CD4-positive, CD25-positive, alpha-beta regulatory T cell (primary cell): ENCODE results near the gene SEC14L1. TPM values are rescaled to one million over a fixed set of nuclear protein-coding genes. Genes with fewer than 3 reads are reported as not detected.

Experiments
- ATAC-seq, 2 donors: fragments of 150-1000 bp; cut with Tn5 transposase; one replicate each; pipeline ENCODE4 v1.10.0; 2021; ENCODE audit warnings: low read depth in 2 of 2, moderate number of reproducible peaks in 2 of 2, moderate library complexity in 1 of 2
- DNase-seq, 3 donors: peaks; one replicate each; pipeline versions ENCODE4 v3.0.0 to v3.0.0-alpha.2; 2012 to 2022; ENCODE audit warnings: mixed read lengths in 1 of 3
- H3K27ac ChIP-seq: one replicate; pipeline ENCODE4 v1.7.0; 2013; ENCODE audit warnings: mild to moderate bottlenecking, low read length; ENCODE audit not compliant: insufficient read depth, poor library complexity, severe bottlenecking
- H3K27me3 ChIP-seq: one replicate; pipeline ENCODE4 v1.7.0; 2013; ENCODE audit warnings: low read length; ENCODE audit not compliant: control insufficient read depth, insufficient read depth
- H3K36me3 ChIP-seq: one replicate; pipeline ENCODE4 v1.7.0; 2013; ENCODE audit warnings: mild to moderate bottlenecking, low read length, moderate library complexity; ENCODE audit not compliant: control insufficient read depth, insufficient read depth
- H3K4me1 ChIP-seq: 2 replicates; pipeline ENCODE4 v1.7.0; 2013; ENCODE audit warnings: mild to moderate bottlenecking, low read length; ENCODE audit not compliant: insufficient read depth, control insufficient read depth, poor library complexity, severe bottlenecking
- H3K4me3 ChIP-seq: one replicate; pipeline ENCODE4 v1.7.0; 2013; ENCODE audit warnings: low read depth, mild to moderate bottlenecking, low read length, moderate library complexity
- H3K9me3 ChIP-seq, 2 experiments: 1 replicate in 1 of 2; 2 replicates in 1 of 2; pipeline ENCODE4 v1.7.0; 2013; ENCODE audit warnings: low read length in 2 of 2, mild to moderate bottlenecking in 1 of 2, moderate library complexity in 1 of 2; ENCODE audit not compliant: control insufficient read depth in 2 of 2
- H3K27ac Mint-ChIP-seq, 3 donors: one replicate each; pipeline ENCODE4 v1.8.0; 2020 to 2022; ENCODE audit warnings: mild to moderate bottlenecking in 3 of 3, mixed read lengths in 3 of 3, moderate library complexity in 2 of 3
- H3K27me3 Mint-ChIP-seq: one replicate; pipeline ENCODE4 v1.8.0; 2022; ENCODE audit warnings: mild to moderate bottlenecking, mixed read lengths
- H3K36me3 Mint-ChIP-seq: one replicate; pipeline ENCODE4 v1.8.0; 2020; ENCODE audit warnings: mixed read lengths
- H3K4me1 Mint-ChIP-seq, 4 donors: one replicate each; pipeline ENCODE4 v1.8.0; 2020 to 2022; ENCODE audit warnings: mixed read lengths in 4 of 4, mild to moderate bottlenecking in 1 of 4
- H3K4me3 Mint-ChIP-seq, 4 donors: one replicate each; pipeline ENCODE4 v1.8.0; 2020 to 2022; ENCODE audit warnings: mild to moderate bottlenecking in 4 of 4, mixed read lengths in 4 of 4, moderate library complexity in 3 of 4
- H3K9me3 Mint-ChIP-seq, 7 donors: one replicate each; pipeline ENCODE4 v1.8.0; 2020 to 2022; ENCODE audit warnings: mixed read lengths in 7 of 7, mild to moderate bottlenecking in 3 of 7, moderate library complexity in 2 of 7
- polyA plus RNA-seq, 4 donors: library from polyadenylated mRNA; unstranded; fragments of 300-500 nt; fragmentation: Illumina TruSeq; gene quantifications; one replicate each; pipeline ENCODE4 v1.2.3, GENCODE V29; 2021
- total RNA-seq: library from RNA; stranded (reverse); gene quantifications from one replicate; pipeline ENCODE4 v1.2.3, GENCODE V29; 2022

Gene SEC14L1
- total and polyA plus RNA-seq, 5 donors from 2014 or later, result 13.2 to 143 (median 20.5) TPM

GRCh38 chr17:77118251-77118928 is 22.4 kb upstream of the SEC14L1 start:
- Histone ChIP-seq H3K4me3 (no peak overlapping the region), H3K9me3 (no peaks in the 10 kb centered on the region), H3K4me1 (no peaks in the 10 kb centered on the region), H3K36me3 (no peaks in the 10 kb centered on the region), H3K27me3 (no peaks in the 10 kb centered on the region), H3K27ac (no peak overlapping the region)
- H3K27ac Mint-ChIP-seq, result peak overlapping the region in 1 of 3 donors; percentile 2
- no peaks in the 10 kb centered on the region for H3K9me3 Mint-ChIP-seq
- H3K4me3 Mint-ChIP-seq, result no peak overlapping the region
- DNase-seq, result no peak
- no peak for ATAC-seq
- H3K4me1 Mint-ChIP-seq, result peaks cover 0 to 7% (median 0%) of the 10 kb centered on the region in 4 donors
- no peaks in the 10 kb centered on the region for H3K36me3 Mint-ChIP-seq
- peaks cover 7% of the 10 kb centered on the region for H3K27me3 Mint-ChIP-seq

DNA sequence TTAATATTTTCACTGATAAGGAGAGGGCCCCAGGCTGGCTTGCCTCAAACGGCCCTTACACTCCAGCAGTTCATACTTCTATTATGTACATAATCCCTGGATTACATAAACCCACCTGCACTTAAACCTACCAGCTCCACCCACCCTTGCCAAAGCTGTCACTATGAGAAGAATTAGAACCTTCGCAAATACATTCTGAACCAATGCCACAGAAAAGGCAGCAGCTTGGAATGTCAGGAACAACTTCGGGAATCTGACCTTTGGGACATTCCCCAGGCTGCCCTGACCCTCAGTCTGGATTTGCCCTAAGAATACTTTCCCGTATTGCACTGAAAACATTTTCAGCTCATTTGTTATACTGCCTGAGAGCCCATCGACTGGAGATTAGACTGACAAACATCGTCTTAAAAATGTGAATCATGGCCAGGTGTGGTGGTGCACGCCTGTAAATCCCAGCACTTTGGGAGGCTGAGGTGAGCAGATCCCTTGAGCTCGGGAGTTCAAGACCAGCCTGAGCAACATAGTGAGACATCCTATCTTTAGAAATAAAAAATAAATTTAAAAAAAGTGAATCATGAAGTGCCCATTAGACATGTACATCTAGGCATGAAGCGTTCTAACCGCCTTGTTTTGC is 21.0 kb upstream of the SEC14L1 start:
- H3K4me3 Mint-ChIP-seq, result no peak overlapping the region

GRCh38 chr17:77120868-77121267 is 19.9 kb upstream of the SEC14L1 start:
- Histone ChIP-seq H3K27me3 (no peaks in the 10 kb centered on the region), H3K4me1 (no peaks in the 10 kb centered on the region), H3K9me3 (no peaks in the 10 kb centered on the region), H3K4me3 (no peak overlapping the region), H3K27ac (no peak overlapping the region), H3K36me3 (no peaks in the 10 kb centered on the region)
- Mint-ChIP-seq H3K27me3 (peaks cover 7% of the 10 kb centered on the region), H3K4me3 (no peak overlapping the region), H3K27ac (peak overlapping the region in 1 of 3 donors; percentile 82), H3K9me3 (no peaks in the 10 kb centered on the region), H3K36me3 (no peaks in the 10 kb centered on the region), H3K4me1 (peaks cover 0 to 7% (median 2%) of the 10 kb centered on the region in 4 donors)
- DNase-seq, result no peak
- ATAC-seq, result no peak

More for the DNA sequence above, 21.0 kb upstream of the SEC14L1 start:
- Histone ChIP-seq H3K27me3 (no peaks in the 10 kb centered on the region), H3K36me3 (no peaks in the 10 kb centered on the region), H3K4me3 (no peak overlapping the region), H3K9me3 (no peaks in the 10 kb centered on the region), H3K27ac (no peak overlapping the region), H3K4me1 (no peaks in the 10 kb centered on the region)
- peaks cover 7% of the 10 kb centered on the region for H3K27me3 Mint-ChIP-seq
- ATAC-seq, result no peak
- no peak for DNase-seq
- no peaks in the 10 kb centered on the region for H3K9me3 Mint-ChIP-seq
- no peaks in the 10 kb centered on the region for H3K36me3 Mint-ChIP-seq
- H3K4me1 Mint-ChIP-seq, result peaks cover 0 to 7% (median 2%) of the 10 kb centered on the region in 4 donors
- H3K27ac Mint-ChIP-seq, result peak overlapping the region in 1 of 3 donors; percentile 62

GRCh38 chr17:77124192-77124889 is 16.4 kb upstream of the SEC14L1 start:
- H3K27ac ChIP-seq, result no peak overlapping the region
- no peaks in the 10 kb centered on the region for H3K36me3 ChIP-seq
- peaks cover 7 to 22% (median 15%) of the 10 kb centered on the region in 4 donors for H3K4me1 Mint-ChIP-seq
- H3K4me1 ChIP-seq, result peaks cover 15% of the 10 kb centered on the region
- no peaks in the 10 kb centered on the region for H3K9me3 Mint-ChIP-seq
- no peaks in the 10 kb centered on the region for H3K27me3 ChIP-seq
- ATAC-seq (no peak), DNase-seq (no peak)
- H3K36me3 Mint-ChIP-seq, result no peaks in the 10 kb centered on the region
- H3K9me3 ChIP-seq, result no peaks in the 10 kb centered on the region
- peak overlapping the region in 1 of 3 donors; percentile 9 for H3K27ac Mint-ChIP-seq
- no peak overlapping the region for H3K4me3 Mint-ChIP-seq
- H3K4me3 ChIP-seq, result no peak overlapping the region
- H3K27me3 Mint-ChIP-seq, result no peaks in the 10 kb centered on the region

DNA sequence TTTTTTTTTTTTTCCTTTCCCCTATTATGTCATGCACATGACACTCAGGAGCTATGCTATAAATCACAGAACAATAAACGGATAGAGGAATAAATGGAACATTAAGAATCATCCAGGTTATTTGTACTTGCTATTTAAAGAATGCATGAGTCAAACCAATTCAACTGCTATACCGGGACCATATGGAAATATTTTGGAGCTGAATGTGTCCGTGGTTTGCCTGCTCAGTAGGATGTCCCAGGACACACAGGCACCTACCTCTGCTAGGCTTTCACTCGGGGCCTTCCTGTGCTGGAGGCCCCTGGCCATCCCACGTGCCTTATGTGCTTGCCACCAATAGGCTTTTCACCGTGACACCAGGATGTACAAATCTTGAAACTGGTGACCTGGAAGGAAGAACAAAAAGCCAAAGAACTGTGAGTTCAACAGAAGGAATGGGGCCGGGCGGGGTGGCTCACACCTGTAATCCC is 15.3 kb upstream of the SEC14L1 start:
- peaks cover 7 to 24% (median 15%) of the 10 kb centered on the region in 4 donors for H3K4me1 Mint-ChIP-seq
- H3K36me3 Mint-ChIP-seq, result no peaks in the 10 kb centered on the region
- H3K27ac Mint-ChIP-seq, result peak overlapping the region in 1 of 3 donors; percentile 17
- no peak for DNase-seq
- no peak overlapping the region for H3K4me3 ChIP-seq
- H3K27me3 ChIP-seq, result no peaks in the 10 kb centered on the region
- H3K27ac ChIP-seq, result no peak overlapping the region
- no peaks in the 10 kb centered on the region for H3K36me3 ChIP-seq
- no peaks in the 10 kb centered on the region for H3K9me3 ChIP-seq
- peaks cover 15% of the 10 kb centered on the region for H3K4me1 ChIP-seq
- no peak for ATAC-seq
- H3K9me3 Mint-ChIP-seq, result no peaks in the 10 kb centered on the region
- no peaks in the 10 kb centered on the region for H3K27me3 Mint-ChIP-seq
- no peak overlapping the region for H3K4me3 Mint-ChIP-seq

- Histone ChIP-seq H3K27ac (no peak overlapping the region), H3K4me3 (no peak overlapping the region), H3K4me1 (peaks cover 15% of the 10 kb centered on the region), H3K36me3 (no peaks in the 10 kb centered on the region), H3K27me3 (no peaks in the 10 kb centered on the region), H3K9me3 (no peaks in the 10 kb centered on the region)
- ATAC-seq, result no peak
- no peak for DNase-seq
- Mint-ChIP-seq H3K27ac (no peak overlapping the region), H3K9me3 (no peaks in the 10 kb centered on the region), H3K4me1 (peaks cover 7 to 24% (median 16%) of the 10 kb centered on the region in 4 donors), H3K4me3 (no peak overlapping the region), H3K36me3 (no peaks in the 10 kb centered on the region), H3K27me3 (no peaks in the 10 kb centered on the region)
These were observed 14.2 kb upstream of the SEC14L1 start for GRCh38 chr17:77126519-77126918.

GRCh38 chr17:77127735-77128361 is 12.9 kb upstream of the SEC14L1 start:
- Mint-ChIP-seq H3K4me3 (peak overlapping the region; percentile 24 to 86 (median 81)), H3K36me3 (no peaks in the 10 kb centered on the region), H3K4me1 (peaks cover 7 to 24% (median 13%) of the 10 kb centered on the region in 4 donors), H3K27ac (peak overlapping the region; percentile 90 to 95 (median 94)), H3K27me3 (no peaks in the 10 kb centered on the region), H3K9me3 (no peaks in the 10 kb centered on the region)
- Histone ChIP-seq H3K4me3 (peak overlapping the region; percentile 79), H3K36me3 (no peaks in the 10 kb centered on the region), H3K27ac (peak overlapping the region; percentile 67), H3K27me3 (no peaks in the 10 kb centered on the region), H3K4me1 (peaks cover 15% of the 10 kb centered on the region), H3K9me3 (no peaks in the 10 kb centered on the region)
- DNase-seq (peak; percentile 16 to 96 (median 74)), ATAC-seq (peak; percentile 98 to 99)
